GM10266 (cell line): ENCODE data around the gene TACR2.
A peak's percentile ranks its signal among the peaks of the same experiment; 100 is the strongest.

Source experiments
- DNase-seq: peaks from one replicate; pipeline ENCODE4 v3.0.0; 2012; ENCODE audit errors: extremely low spot score
- TF ChIP-seq, protein P1 (sequence below): IDR thresholded peaks from 2 replicates; pipeline ENCODE4 v1.5.1; 2012; ENCODE audit warnings: mild to moderate bottlenecking, low read depth; ENCODE audit not compliant: control insufficient read depth, insufficient read depth; ENCODE audit errors: missing control alignments

The TACR2 gene

DNA sequence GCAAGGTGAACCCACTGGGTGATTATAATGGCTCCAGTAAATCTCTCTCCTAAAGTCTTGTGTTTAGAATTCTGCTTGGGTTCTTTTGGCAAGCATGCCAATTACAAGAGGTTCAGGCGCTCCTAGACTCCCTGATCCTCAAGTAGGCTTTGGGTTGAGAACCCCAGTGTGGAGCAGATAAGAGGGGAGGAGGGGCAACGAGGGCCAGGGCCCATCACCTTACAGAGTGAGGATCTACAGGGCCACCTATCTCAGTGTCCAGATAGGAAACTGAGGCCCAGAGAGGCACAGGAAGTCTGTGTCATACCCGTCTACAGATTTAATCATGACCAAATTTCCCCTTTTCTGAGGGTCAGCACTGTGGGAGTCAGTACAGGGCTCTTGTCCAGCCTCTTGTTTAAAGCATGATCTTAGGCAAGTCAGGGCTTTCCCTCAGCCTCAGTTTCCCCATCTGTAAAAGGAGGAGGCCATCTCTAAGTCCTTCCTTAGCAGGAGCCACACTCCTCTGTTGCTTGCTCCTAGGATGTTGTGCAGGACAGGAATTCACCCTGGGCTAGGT, 4.4 kb downstream of the TACR2 start:
- TF ChIP-seq, protein P1, sequence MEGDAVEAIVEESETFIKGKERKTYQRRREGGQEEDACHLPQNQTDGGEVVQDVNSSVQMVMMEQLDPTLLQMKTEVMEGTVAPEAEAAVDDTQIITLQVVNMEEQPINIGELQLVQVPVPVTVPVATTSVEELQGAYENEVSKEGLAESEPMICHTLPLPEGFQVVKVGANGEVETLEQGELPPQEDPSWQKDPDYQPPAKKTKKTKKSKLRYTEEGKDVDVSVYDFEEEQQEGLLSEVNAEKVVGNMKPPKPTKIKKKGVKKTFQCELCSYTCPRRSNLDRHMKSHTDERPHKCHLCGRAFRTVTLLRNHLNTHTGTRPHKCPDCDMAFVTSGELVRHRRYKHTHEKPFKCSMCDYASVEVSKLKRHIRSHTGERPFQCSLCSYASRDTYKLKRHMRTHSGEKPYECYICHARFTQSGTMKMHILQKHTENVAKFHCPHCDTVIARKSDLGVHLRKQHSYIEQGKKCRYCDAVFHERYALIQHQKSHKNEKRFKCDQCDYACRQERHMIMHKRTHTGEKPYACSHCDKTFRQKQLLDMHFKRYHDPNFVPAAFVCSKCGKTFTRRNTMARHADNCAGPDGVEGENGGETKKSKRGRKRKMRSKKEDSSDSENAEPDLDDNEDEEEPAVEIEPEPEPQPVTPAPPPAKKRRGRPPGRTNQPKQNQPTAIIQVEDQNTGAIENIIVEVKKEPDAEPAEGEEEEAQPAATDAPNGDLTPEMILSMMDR = no peak
- no peak for DNase-seq

DNA sequence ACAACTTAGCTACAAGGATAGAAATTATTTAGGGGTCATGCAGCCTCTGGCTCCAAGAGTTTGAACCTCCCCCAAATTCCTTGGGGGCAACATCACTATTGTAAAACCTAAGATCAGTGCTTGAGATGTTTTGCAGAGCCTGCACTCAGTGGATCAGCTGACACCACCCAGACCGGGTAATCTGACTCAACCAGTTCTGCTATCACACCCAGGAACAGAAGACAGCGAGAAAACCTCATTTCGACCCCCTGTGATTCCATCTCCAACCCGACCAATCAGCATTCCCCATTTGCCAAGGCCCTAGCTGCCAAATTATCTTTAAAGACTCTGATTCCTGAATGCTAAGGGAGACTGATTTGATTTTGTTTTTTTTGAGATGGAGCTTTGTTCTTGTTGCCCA, 5.2 kb downstream of the TACR2 start:
- no peak for DNase-seq
- TF ChIP-seq, protein P1 = no peak

DNA sequence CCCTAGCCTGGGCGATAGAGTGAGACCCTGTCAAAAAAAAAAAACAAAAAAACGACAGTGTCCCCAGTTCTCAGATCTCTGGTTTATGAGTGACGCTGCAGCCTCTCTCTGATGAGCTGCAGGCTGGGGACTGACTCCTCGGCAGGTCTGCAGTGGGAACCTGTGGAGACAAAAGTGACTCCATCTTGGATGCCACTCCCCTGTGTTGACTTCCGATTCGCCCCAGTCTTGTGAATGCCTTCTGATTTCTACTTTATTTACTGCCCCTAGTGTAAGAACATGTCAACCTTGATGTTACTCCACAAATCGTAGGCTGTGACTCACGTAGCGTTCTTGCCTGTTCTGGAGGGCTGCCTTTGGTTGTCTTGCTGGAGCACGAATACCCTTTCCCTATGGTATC, 6.2 kb downstream of the TACR2 start:
- DNase-seq = no peak
- TF ChIP-seq, protein P1 = no peak

DNA sequence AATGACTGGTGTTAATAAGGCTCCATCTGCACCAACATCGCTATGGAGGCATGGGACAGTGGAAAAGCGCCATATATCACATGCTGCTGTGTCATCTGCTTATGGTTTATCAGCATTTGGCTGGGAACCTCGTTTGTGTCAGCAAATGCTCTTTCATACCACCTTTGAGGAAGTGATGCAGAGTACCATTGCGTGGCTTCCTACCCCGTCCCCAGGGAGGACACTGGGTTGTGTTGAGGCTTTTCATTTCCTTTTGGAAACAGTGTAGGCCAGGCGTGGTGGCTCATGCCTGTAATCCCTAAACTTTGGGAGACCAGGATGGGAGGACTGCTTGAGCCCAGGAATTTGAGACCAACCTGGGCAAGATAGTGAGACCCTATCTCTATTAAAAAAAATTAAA, 6.8 kb downstream of the TACR2 start:
- TF ChIP-seq, protein P1 = no peak
- DNase-seq = no peak

DNA sequence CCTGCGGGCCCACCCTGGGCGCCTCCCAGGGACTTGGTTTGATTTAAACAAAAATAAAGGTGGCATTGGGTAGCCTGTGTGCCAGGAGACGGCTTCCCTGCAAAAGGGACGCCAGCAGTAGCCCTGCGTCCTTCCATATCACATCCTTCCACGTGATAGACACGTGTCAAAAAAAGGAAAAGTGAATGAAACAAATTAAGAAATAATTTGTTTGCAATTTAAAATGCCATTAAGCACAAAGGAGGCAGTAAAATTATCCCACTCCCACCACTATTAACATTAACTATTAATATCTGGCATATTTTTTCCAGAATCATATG, 7.6 kb downstream of the TACR2 start:
- TF ChIP-seq, protein P1 = no peak
- no peak for DNase-seq

DNA sequence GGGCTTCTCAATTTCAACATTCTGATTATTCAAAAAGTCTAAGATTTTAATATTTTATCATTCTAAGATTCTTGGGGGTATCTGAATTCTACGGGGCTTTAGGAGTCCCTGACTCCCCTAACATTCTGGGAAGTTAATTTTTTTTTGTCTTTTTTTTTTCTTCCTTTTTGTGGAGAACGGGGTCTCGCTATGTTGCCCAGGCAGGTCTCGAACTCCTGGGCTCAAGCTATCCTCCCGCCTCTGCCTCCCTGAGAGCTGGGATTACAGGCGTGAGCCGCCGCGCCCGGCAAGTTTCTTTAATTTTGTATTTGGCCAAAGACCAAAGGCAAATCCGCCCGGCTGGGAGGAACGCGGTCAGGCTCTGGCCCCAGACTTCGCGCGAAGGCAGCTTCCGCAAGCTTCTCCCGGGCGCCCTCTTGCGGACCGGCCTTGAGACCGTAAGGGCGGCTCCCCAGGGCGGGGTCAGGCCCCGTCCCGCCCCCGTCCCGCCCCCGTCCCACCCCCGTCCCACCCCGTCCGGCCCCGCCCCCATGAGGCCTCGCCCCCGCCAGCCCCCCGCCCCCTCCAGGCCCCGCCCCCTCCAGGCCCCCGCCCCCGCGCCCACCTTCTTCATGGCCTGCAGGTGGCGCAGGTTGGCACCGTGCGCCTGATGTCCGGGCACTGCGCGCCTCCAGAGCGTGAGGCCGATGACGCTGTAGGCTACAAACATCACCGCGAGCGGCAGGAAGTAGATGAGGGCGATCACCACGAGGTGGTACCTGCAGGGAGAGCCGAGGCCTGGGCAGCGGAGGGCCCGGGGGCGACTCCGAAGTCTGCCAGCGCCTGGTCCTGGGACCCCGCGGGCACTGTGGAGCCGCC, 8.2 kb downstream of the TACR2 start:
- TF ChIP-seq, protein P1 = peak; percentile 83
- DNase-seq = peak; percentile 96

DNA sequence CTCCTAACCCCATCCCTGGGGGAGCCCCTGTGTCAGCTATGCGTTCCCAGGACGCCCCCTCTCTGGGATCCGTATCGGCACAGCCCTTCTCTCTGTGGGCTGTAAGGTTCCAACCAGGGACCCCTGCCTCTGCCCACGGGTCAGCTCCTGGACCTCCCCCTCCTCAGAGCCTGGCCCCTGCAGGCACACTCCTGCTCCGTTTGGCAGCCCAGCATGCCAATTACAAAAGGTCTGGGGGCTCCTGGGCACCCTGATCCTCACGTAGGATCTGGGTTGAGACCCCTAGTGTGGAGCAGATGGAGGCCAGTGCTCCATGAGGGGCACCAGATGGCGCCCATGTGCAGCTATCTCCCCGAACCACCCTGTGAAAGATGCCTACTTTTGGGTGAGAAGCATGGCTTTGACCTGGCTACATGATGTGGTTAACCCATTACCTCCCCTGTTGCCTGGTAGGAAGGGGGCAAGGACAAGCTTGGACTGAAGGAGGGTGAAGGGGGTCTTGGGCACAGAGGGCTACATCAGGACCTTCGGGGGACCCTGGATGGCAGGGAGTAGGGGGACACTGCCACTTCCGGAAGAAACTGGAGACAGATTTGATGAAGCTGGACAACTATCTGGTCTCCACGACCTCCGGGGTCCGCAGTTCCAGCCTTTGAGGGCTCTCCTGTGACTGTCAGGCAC, 9.0 kb downstream of the TACR2 start:
- DNase-seq = peak; percentile 53
- TF ChIP-seq, protein P1 = peak; percentile 36
